HCT116 (cell line): ENCODE results near the gene DAND5. TPM values are rescaled to one million over a fixed set of nuclear protein-coding genes. Genes with fewer than 3 reads are reported as not detected.

Source experiments
- ATAC-seq: fragments of 200-7000 bp; cut with Tn5 transposase; 2 replicates; pipeline ENCODE4 v1.9.1; 2020; ENCODE audit warnings: mild to moderate bottlenecking, moderate library complexity
- BruUV-seq: library from RNA; stranded (reverse); fragments of 400-500 nt; replicated peaks from 2 replicates; lab custom pipeline; 2021; lab: Mats Ljungman, UMichigan
- CTCF ChIA-PET: fragments of 300-600 bp; sonication (Branson Sonifier 250); formaldehyde crosslinking; loops from one replicate; lab custom pipeline; 2021; ENCODE audit warnings: antibody characterized with exemption; lab: Charles Lee
- POLR2A ChIA-PET: fragments of 300-600, 350-600 bp; sonication (Branson Sonifier 250); formaldehyde crosslinking; loops from one replicate; lab custom pipeline; 2021; ENCODE audit warnings: antibody characterized with exemption; lab: Charles Lee
- RAD21 ChIA-PET, 2 experiments: fragments of 300-600 bp; sonication (Branson Sonifier 250); formaldehyde crosslinking; loops; one replicate each; lab custom pipeline; 2023; ENCODE audit warnings: low total read pairs in 2 of 2; ENCODE audit not compliant: uncharacterized antibody in 2 of 2, unreplicated experiment in 2 of 2, low non-redundant PET in 1 of 2; lab: Charles Lee
- DNase-seq: peaks from one replicate; pipeline ENCODE4 v3.0.0-alpha.2; 2010; ENCODE audit warnings: low read depth, low spot score
- H2AFZ ChIP-seq: fragments of 200-600 bp; shearing (Covaris generic), sonication (generic); 2 replicates; pipeline ENCODE4 v1.6.1; 2017; ENCODE audit warnings: low read depth, mixed run types, mixed read lengths, antibody characterized with exemption, low read length; ENCODE audit not compliant: poor library complexity, severe bottlenecking
- H3K27ac ChIP-seq: 2 replicates; pipeline ENCODE4 v1.5.1; 2012; ENCODE audit warnings: low read depth, low read length
- H3K27me3 ChIP-seq: fragments of 200-600 bp; sonication (generic); 2 replicates; pipeline ENCODE4 v1.6.1; 2016; ENCODE audit warnings: mixed run types, low read length, mixed read lengths; ENCODE audit not compliant: insufficient read depth
- H3K36me3 ChIP-seq, 2 experiments: fragments of 200-500 bp in 1 of 2; fragments of 200-600 bp in 1 of 2; sonication (Bioruptor generic) in 1 of 2; sonication (generic) in 1 of 2; 2 replicates each; pipeline versions ENCODE4 v1.5.1 to v1.6.1; 2014 to 2016; ENCODE audit warnings: low read length in 2 of 2, inconsistent platforms in 1 of 2, mixed read lengths in 1 of 2, mixed run types in 1 of 2; ENCODE audit not compliant: insufficient read depth in 2 of 2, control insufficient read depth in 1 of 2
- H3K4me1 ChIP-seq, 2 experiments: fragments of 200-600 bp in 1 of 2; sonication (generic) in 1 of 2; 2 replicates each; pipeline versions ENCODE4 v1.5.1 to v1.6.1; 2012 to 2017; ENCODE audit warnings: low read length in 2 of 2, inconsistent platforms in 1 of 2, mild to moderate bottlenecking in 1 of 2, mixed read lengths in 1 of 2, mixed run types in 1 of 2, moderate library complexity in 1 of 2; ENCODE audit not compliant: insufficient read depth in 2 of 2, control insufficient read depth in 1 of 2
- H3K4me2 ChIP-seq: fragments of 200-600 bp; sonication (generic); 2 replicates; pipeline ENCODE4 v1.6.1; 2017; ENCODE audit warnings: mixed run types, low read length, mixed read lengths
- H3K4me3 ChIP-seq, 2 experiments: fragments of 200-600 bp in 1 of 2; sonication (generic) in 1 of 2; replicated peaks in 1 of 2; 2 replicates each; pipeline ENCODE4 v1.5.1; 2011 to 2016; ENCODE audit warnings: low read length in 2 of 2, control low read depth in 1 of 2, low read depth in 1 of 2, mild to moderate bottlenecking in 1 of 2, mixed read lengths in 1 of 2, mixed run types in 1 of 2
- H3K79me2 ChIP-seq: fragments of 200-600 bp; sonication (generic); 2 replicates; pipeline ENCODE4 v1.6.1; 2017; ENCODE audit warnings: mild to moderate bottlenecking, mixed run types, low read length, moderate library complexity, mixed read lengths; ENCODE audit not compliant: insufficient read depth
- H3K9ac ChIP-seq: fragments of 200-600 bp; sonication (generic); 2 replicates; pipeline ENCODE4 v1.6.1; 2016; ENCODE audit warnings: low read length, mixed read lengths
- H3K9me2 ChIP-seq: fragments of 200-600 bp; sonication (generic), shearing (Covaris generic); 2 replicates; pipeline ENCODE4 v1.6.1; 2017; ENCODE audit warnings: mixed run types, mild to moderate bottlenecking, moderate library complexity; ENCODE audit not compliant: insufficient read depth
- H3K9me3 ChIP-seq, 2 experiments: fragments of 200-500 bp in 1 of 2; fragments of 200-600 bp in 1 of 2; sonication (Bioruptor generic) in 1 of 2; sonication (generic) in 1 of 2; 2 replicates each; pipeline ENCODE4 v1.6.1; 2014 to 2017; ENCODE audit warnings: low read length in 2 of 2, mixed read lengths in 2 of 2, inconsistent platforms in 1 of 2, low read depth in 1 of 2, mild to moderate bottlenecking in 1 of 2, mixed run types in 1 of 2, moderate library complexity in 1 of 2; ENCODE audit not compliant: control insufficient read depth in 1 of 2, insufficient read depth in 1 of 2
- H4K20me1 ChIP-seq: fragments of 200-600 bp; sonication (generic), shearing (Covaris generic); 2 replicates; pipeline ENCODE4 v1.6.1; 2017; ENCODE audit warnings: mixed run types, mild to moderate bottlenecking, moderate library complexity; ENCODE audit not compliant: insufficient read depth
- CEBPB ChIP-seq: IDR thresholded peaks from 2 replicates; pipeline ENCODE4 v1.6.1; 2012; ENCODE audit warnings: low read depth
- ELF1 ChIP-seq: IDR thresholded peaks from 2 replicates; pipeline ENCODE4 v1.6.1; 2012; ENCODE audit warnings: low read depth, borderline replicate concordance
- EZH2phosphoT487 ChIP-seq: fragments of 200-600 bp; IDR thresholded peaks from 2 replicates; pipeline ENCODE4 v1.6.1; 2018; ENCODE audit warnings: antibody characterized with exemption, borderline replicate concordance
- POLR2AphosphoS5 ChIP-seq: IDR thresholded peaks from 2 replicates; pipeline ENCODE4 v1.6.1; 2011; ENCODE audit warnings: mild to moderate bottlenecking, low read depth, low read length, moderate library complexity
- REST ChIP-seq: IDR thresholded peaks from 2 replicates; pipeline ENCODE4 v1.6.1; 2012; ENCODE audit warnings: low read depth
- TCF7L2 ChIP-seq: IDR thresholded peaks from 2 replicates; pipeline ENCODE4 v1.7.0; 2011; ENCODE audit warnings: borderline replicate concordance, inconsistent platforms; ENCODE audit not compliant: insufficient read depth, insufficient read length; ENCODE audit errors: extremely low read depth
- YY1 ChIP-seq: IDR thresholded peaks from 2 replicates; pipeline ENCODE4 v1.6.1; 2011; ENCODE audit warnings: low read length, low read depth, moderate library complexity, mild to moderate bottlenecking; ENCODE audit not compliant: insufficient replicate concordance; ENCODE audit errors: extremely low read depth
- intact Hi-C: fragments of 100-400 bp; cut with micrococcal nuclease; formaldehyde crosslinking; loops from 2 replicates; pipeline ENCODE4 v1.10.0; 2022
- total RNA-seq: library from RNA; stranded (reverse); gene quantifications from one replicate; pipeline ENCODE4 v1.2.1, GENCODE V29; 2021; ENCODE audit not compliant: unreplicated experiment
- TF ChIP-seq, protein P1 (sequence below): IDR thresholded peaks from 2 replicates; pipeline ENCODE4 v1.6.1; 2012
- TF ChIP-seq, protein P2 (sequence below): IDR thresholded peaks from 2 replicates; pipeline ENCODE4 v1.6.1; 2011; ENCODE audit warnings: mild to moderate bottlenecking, low read length, moderate library complexity; ENCODE audit not compliant: insufficient replicate concordance; ENCODE audit errors: extremely low read depth

Gene DAND5
- total RNA-seq, 1 experiment from 2014 or later = 0.25 TPM

GRCh38 chr19:12997179-12997966, 28.0 kb downstream of the DAND5 start:
- TF ChIP-seq YY1 (no peak), CEBPB (no peak), EZH2phosphoT487 (no peak), TCF7L2 (no peak), POLR2AphosphoS5 (no peak), ELF1 (no peak), REST (no peak)
- TF ChIP-seq, protein P1, sequence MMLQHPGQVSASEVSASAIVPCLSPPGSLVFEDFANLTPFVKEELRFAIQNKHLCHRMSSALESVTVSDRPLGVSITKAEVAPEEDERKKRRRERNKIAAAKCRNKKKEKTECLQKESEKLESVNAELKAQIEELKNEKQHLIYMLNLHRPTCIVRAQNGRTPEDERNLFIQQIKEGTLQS = no peak
- TF ChIP-seq, protein P2, sequence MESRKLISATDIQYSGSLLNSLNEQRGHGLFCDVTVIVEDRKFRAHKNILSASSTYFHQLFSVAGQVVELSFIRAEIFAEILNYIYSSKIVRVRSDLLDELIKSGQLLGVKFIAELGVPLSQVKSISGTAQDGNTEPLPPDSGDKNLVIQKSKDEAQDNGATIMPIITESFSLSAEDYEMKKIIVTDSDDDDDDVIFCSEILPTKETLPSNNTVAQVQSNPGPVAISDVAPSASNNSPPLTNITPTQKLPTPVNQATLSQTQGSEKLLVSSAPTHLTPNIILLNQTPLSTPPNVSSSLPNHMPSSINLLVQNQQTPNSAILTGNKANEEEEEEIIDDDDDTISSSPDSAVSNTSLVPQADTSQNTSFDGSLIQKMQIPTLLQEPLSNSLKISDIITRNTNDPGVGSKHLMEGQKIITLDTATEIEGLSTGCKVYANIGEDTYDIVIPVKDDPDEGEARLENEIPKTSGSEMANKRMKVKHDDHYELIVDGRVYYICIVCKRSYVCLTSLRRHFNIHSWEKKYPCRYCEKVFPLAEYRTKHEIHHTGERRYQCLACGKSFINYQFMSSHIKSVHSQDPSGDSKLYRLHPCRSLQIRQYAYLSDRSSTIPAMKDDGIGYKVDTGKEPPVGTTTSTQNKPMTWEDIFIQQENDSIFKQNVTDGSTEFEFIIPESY = no peak
- Histone ChIP-seq H4K20me1 (no peaks in the 10 kb centered on the region), H3K9ac (peak overlapping the region; percentile 78; the same call in 1 of the 2 replicates), H3K4me1 (peaks cover 5 to 17% of the 10 kb centered on the region in 2 experiments; a peak in 3 of 4 replicates), H3K4me2 (peak overlapping the region; percentile 96), H3K9me2 (no peaks in the 10 kb centered on the region), H3K27me3 (no peaks in the 10 kb centered on the region), H3K79me2 (peaks cover 17% of the 10 kb centered on the region; the same call in 1 of the 2 replicates), H3K9me3 (no peaks in the 10 kb centered on the region), H3K27ac (no peak overlapping the region; the same call in 1 of the 2 replicates), H3K4me3 (peak overlapping the region; percentile 65 to 81; a peak in 2 of 4 replicates), H3K36me3 (peaks cover 0 to 5% of the 10 kb centered on the region in 2 experiments; a peak in 1 of 4 replicates), H2AFZ (no peak overlapping the region)
- ChIA-PET CTCF (no interaction called here), POLR2A (no interaction called here), RAD21 (no interaction called here)
- DNase-seq (no peak), ATAC-seq (0 out of 2 replicates have a peak, but pooled peaks have one; percentile 6)
- BruUV-seq = no TSS peak
- intact Hi-C loops = no loop called here
